HepG2 (cell line): ENCODE measurements around the gene CAMK2G. TPM values are rescaled to one million over a fixed set of nuclear protein-coding genes. Genes with fewer than 3 reads are reported as not detected.

Experiments
- ATAC-seq: fragments of 200-7000 bp; cut with Tn5 transposase; 3 replicates; pipeline ENCODE4 v1.9.1; 2020; ENCODE audit warnings: mild to moderate bottlenecking, moderate library complexity
- Bru-seq: library from RNA; stranded (reverse); fragments of 400-500 nt; gene quantifications from one replicate; lab custom pipeline; 2021; lab: Mats Ljungman, UMichigan
- BruChase-seq, 2 experiments: library from RNA; stranded (reverse); fragments of 400-500 nt; gene quantifications; one replicate each; lab custom pipeline; 2021; lab: Mats Ljungman, UMichigan
- BruUV-seq: library from RNA; stranded (reverse); fragments of 400-500 nt; replicated peaks from 2 replicates; lab custom pipeline; 2021; lab: Mats Ljungman, UMichigan
- CTCF ChIA-PET: fragments of 300-600 bp; formaldehyde crosslinking; extraction: SDS; loops from one replicate; lab custom pipeline; 2021; ENCODE audit warnings: low total read pairs, inconsistent platforms, low intra/inter-chr PET ratio; lab: Yijun Ruan, JAX
- POLR2A ChIA-PET: fragments of 350-600 bp; sonication (Branson Sonifier 250); formaldehyde crosslinking; loops from one replicate; lab custom pipeline; 2020; ENCODE audit warnings: antibody characterized with exemption, inconsistent platforms; lab: Yijun Ruan, JAX
- DNase-seq: peaks from one replicate; pipeline ENCODE4 v3.0.0-alpha.2; 2015; ENCODE audit warnings: low spot score
- FAIRE-seq: peaks from 3 replicates; lab custom pipeline; 2011; peaks lifted over from hg19 to GRCh38; lab: Jason Lieb, UNC
- H2AFZ ChIP-seq: one replicate; pipeline ENCODE4 v1.6.1; 2011; ENCODE audit warnings: low read length, inconsistent platforms
- H3K27ac ChIP-seq: fragments of 300-600 bp; 3 replicates; pipeline ENCODE4 v1.8.0; 2011; ENCODE audit warnings: mixed run types, mild to moderate bottlenecking, mixed read lengths, low read length, inconsistent platforms; ENCODE audit not compliant: insufficient read depth; ENCODE audit errors: extremely low read length
- H3K27me3 ChIP-seq, 2 experiments: fragments of 200-600 bp in 1 of 2; 2 replicates in 1 of 2; 3 replicates in 1 of 2; pipeline versions ENCODE4 v1.6.0 to v1.8.0; 2011; ENCODE audit warnings: low read length in 2 of 2, mild to moderate bottlenecking in 2 of 2, moderate library complexity in 2 of 2, inconsistent platforms in 1 of 2; ENCODE audit not compliant: insufficient read depth in 2 of 2, control insufficient read depth in 1 of 2
- H3K36me3 ChIP-seq, 2 experiments: fragments of 200-600 bp in 1 of 2; replicated peaks in 1 of 2; 2 replicates in 1 of 2; 3 replicates in 1 of 2; pipeline versions ENCODE4 v1.5.1 to v1.8.0; 2011; ENCODE audit warnings: low read length in 2 of 2, inconsistent platforms in 1 of 2; ENCODE audit not compliant: insufficient read depth in 2 of 2, control insufficient read depth in 1 of 2
- H3K4me1 ChIP-seq: 2 replicates; pipeline ENCODE4 v1.5.1; 2012; ENCODE audit warnings: low read length, inconsistent platforms; ENCODE audit not compliant: insufficient read depth
- H3K4me2 ChIP-seq: 2 replicates; pipeline ENCODE4 v1.6.0; 2011; ENCODE audit warnings: low read depth, low read length, inconsistent platforms
- H3K4me3 ChIP-seq, 3 experiments: fragments of 200-600 bp in 1 of 3; sonication (generic), shearing (Covaris generic) in 1 of 3; replicated peaks in 1 of 3; 2 replicates each; pipeline ENCODE4 v1.5.1; 2011 to 2016; ENCODE audit warnings: low read length in 3 of 3, inconsistent platforms in 2 of 3, low read depth in 2 of 3, mild to moderate bottlenecking in 2 of 3, control low read depth in 1 of 3, mixed read lengths in 1 of 3; ENCODE audit not compliant: insufficient read depth in 1 of 3
- H3K79me2 ChIP-seq: one replicate; pipeline ENCODE4 v1.6.1; 2011; ENCODE audit warnings: low read length, inconsistent platforms; ENCODE audit not compliant: insufficient read depth
- H3K9ac ChIP-seq: 2 replicates; pipeline ENCODE4 v1.6.0; 2011; ENCODE audit warnings: mild to moderate bottlenecking, low read depth, low read length, inconsistent platforms; ENCODE audit not compliant: insufficient read depth
- H3K9me3 ChIP-seq: 2 replicates; pipeline ENCODE4 v1.5.1; 2012; ENCODE audit warnings: mild to moderate bottlenecking, low read length
- H4K20me1 ChIP-seq: 2 replicates; pipeline ENCODE4 v1.6.0; 2011; ENCODE audit warnings: inconsistent platforms, mild to moderate bottlenecking, low read length, moderate library complexity; ENCODE audit not compliant: insufficient read depth
- CREB1 ChIP-seq, 2 experiments: fragments of 450-650 bp in 1 of 2; IDR thresholded peaks; 2 replicates each; pipeline ENCODE4 v1.6.1; 2016 to 2017; ENCODE audit warnings: control low read depth in 1 of 2, mild to moderate bottlenecking in 1 of 2, missing compliant biosample characterization in 1 of 2, missing genetic modification characterization in 1 of 2
- HNF4A ChIP-seq: sonication (generic); formaldehyde crosslinking; IDR thresholded peaks from 2 replicates; pipeline ENCODE4 v1.4.0; 2020; ENCODE audit warnings: missing genetic modification reagents
- MED13 ChIP-seq: sonication (generic); formaldehyde crosslinking; IDR thresholded peaks from 2 replicates; pipeline ENCODE4 v1.5.0; 2020; ENCODE audit warnings: missing genetic modification reagents
- MIXL1 ChIP-seq: IDR thresholded peaks from 2 replicates; pipeline ENCODE4 v1.6.1; 2016
- REPIN1 ChIP-seq: sonication (generic); formaldehyde crosslinking; IDR thresholded peaks from 2 replicates; pipeline ENCODE4 v1.8.0; 2022; ENCODE audit warnings: missing genetic modification reagents, low read depth, mild to moderate bottlenecking, borderline replicate concordance
- SMYD3 ChIP-seq: sonication (generic); formaldehyde crosslinking; IDR thresholded peaks from 2 replicates; pipeline ENCODE4 v1.8.1; 2023; ENCODE audit warnings: mild to moderate bottlenecking, missing genetic modification reagents
- XRCC5 ChIP-seq: fragments of 200-400 bp; formaldehyde crosslinking; optimal IDR thresholded peaks from 2 replicates; pipeline ENCODE3; 2017; ENCODE audit warnings: mild to moderate bottlenecking, low read length
- ZFX ChIP-seq: sonication (generic); formaldehyde crosslinking; IDR thresholded peaks from 2 replicates; pipeline ENCODE4 v1.4.0; 2020; ENCODE audit warnings: mild to moderate bottlenecking, low read depth, missing genetic modification reagents, moderate library complexity
- ZNF317 ChIP-seq: sonication (generic); formaldehyde crosslinking; IDR thresholded peaks from 2 replicates; pipeline ENCODE4 v1.5.0; 2020; ENCODE audit warnings: mild to moderate bottlenecking, missing genetic modification reagents
- WGBS: methylation state at CpG from one replicate; pipeline ENCODE4 v1.1.6; 2017; ENCODE audit warnings: low lambda C conversion rate; 5-methylcytosine and 5-hydroxymethylcytosine counted together
- in situ Hi-C: cut with HindIII; loops from 2 replicates; pipeline ENCODE4 v1.10.0; 2017; ENCODE audit warnings: low pct_unique_long_range_greater_than_20kb; ENCODE audit not compliant: extremely low pct_ligation_motif_present
- intact Hi-C: fragments of 100-400 bp; cut with micrococcal nuclease; formaldehyde crosslinking; loops from one replicate; pipeline ENCODE4 v1.10.0; 2022; ENCODE audit not compliant: unreplicated experiment
- long read RNA-seq, 2 experiments: library from RNA in 1 of 2; library from polyadenylated mRNA in 1 of 2; stranded (forward) in 1 of 2; unstranded in 1 of 2; transcript quantifications; one replicate each; pipeline ENCODE4 v2.0.0, GENCODE V29; 2019 to 2022
- polyA minus RNA-seq, 3 experiments: library from RNA; depleted of rRNA, polyadenylated mRNA; stranded (reverse); fragments of >200 nt; gene quantifications; 2 replicates each; pipeline ENCODE4 v1.2.3, GENCODE V29; 2011; ENCODE audit warnings: low replicate concordance in 1 of 3
- polyA plus RNA-seq, 8 experiments: library from polyadenylated mRNA; depleted of rRNA in 3 of 8; stranded (reverse) in 7 of 8; unstranded in 1 of 8; fragments of >200 nt; fragmentation: Illumina TruSeq in 4 of 8; extraction: Trizol in 4 of 8; gene quantifications; 2 replicates each; pipeline versions ENCODE4 v1.2.1 to v1.2.3, GENCODE V29; 2011 to 2016; ENCODE audit warnings: low read depth in 4 of 8, missing spikeins in 1 of 8, mixed read lengths in 1 of 8; ENCODE audit not compliant: insufficient read depth in 1 of 8
- total RNA-seq, 5 experiments: library from RNA; depleted of rRNA; stranded (reverse); fragments of >200 nt; fragmentation: Illumina TruSeq; extraction: Trizol; gene quantifications; 2 replicates each; pipeline ENCODE4 v1.2.3, GENCODE V29; 2016; ENCODE audit warnings: low read depth in 1 of 5
- TF ChIP-seq, protein P1 (sequence below): IDR thresholded peaks from 2 replicates; pipeline ENCODE4 v1.6.1; 2012; ENCODE audit warnings: inconsistent platforms
- TF ChIP-seq, protein P2 (sequence below): IDR thresholded peaks from 2 replicates; pipeline ENCODE4 v1.6.1; 2016; ENCODE audit warnings: mild to moderate bottlenecking
- TF ChIP-seq, protein P3 (sequence below): sonication (generic); formaldehyde crosslinking; IDR thresholded peaks from 2 replicates; pipeline ENCODE4 v1.4.0; 2020; ENCODE audit warnings: mild to moderate bottlenecking, missing genetic modification reagents

The CAMK2G gene
- 13.0 and 15.9 TPM in 2 replicates for total RNA-seq (2016; rRNA removed; fragmentation: Illumina TruSeq; extraction: Trizol)
- total RNA-seq (2016; cell fraction: cytosol; rRNA removed; fragmentation: Illumina TruSeq; extraction: Trizol; ENCODE audit: low read depth): 4.7 and 5.8 TPM in 2 replicates
- 10.6 and 15.6 TPM in 2 replicates for total RNA-seq (2016; cell fraction: insoluble cytoplasmic fraction; rRNA removed; fragmentation: Illumina TruSeq; extraction: Trizol)
- total RNA-seq (2016; cell fraction: membrane; rRNA removed; fragmentation: Illumina TruSeq; extraction: Trizol): 10.3 and 11.5 TPM in 2 replicates
- 16.8 and 19.6 TPM in 2 replicates for total RNA-seq (2016; cell fraction: nucleus; rRNA removed; fragmentation: Illumina TruSeq; extraction: Trizol)
- 18.8 and 19.3 TPM in 2 replicates for polyA plus RNA-seq (2011; rRNA removed)
- 15.0 and 15.2 TPM in 2 replicates for polyA plus RNA-seq (2011; cell fraction: cytosol; rRNA removed)
- polyA plus RNA-seq (2011; cell fraction: nucleus; rRNA removed): 53.3 and 57.3 TPM in 2 replicates
- 10.4 and 10.5 TPM in 2 replicates for polyA plus RNA-seq (2012)
- polyA plus RNA-seq (2016; cell fraction: cytosol; fragmentation: Illumina TruSeq; extraction: Trizol; ENCODE audit: low read depth): 4.0 TPM in 2 replicates
- polyA plus RNA-seq (2016; cell fraction: insoluble cytoplasmic fraction; fragmentation: Illumina TruSeq; extraction: Trizol; ENCODE audit: low read depth): 9.8 and 10.5 TPM in 2 replicates
- polyA plus RNA-seq (2016; cell fraction: membrane; fragmentation: Illumina TruSeq; extraction: Trizol; ENCODE audit: low read depth): 5.7 and 6.7 TPM in 2 replicates
- polyA plus RNA-seq (2016; cell fraction: nucleus; fragmentation: Illumina TruSeq; extraction: Trizol; ENCODE audit: insufficient read depth, low read depth): 46.0 and 46.5 TPM in 2 replicates
- 17.4 and 41.1 TPM in 2 replicates for polyA minus RNA-seq (2011; rRNA and poly(A)+ RNA removed; ENCODE audit: low replicate concordance)
- 7.7 and 8.2 TPM in 2 replicates for polyA minus RNA-seq (2011; cell fraction: cytosol; rRNA and poly(A)+ RNA removed)
- 17.5 and 19.6 TPM in 2 replicates for polyA minus RNA-seq (2011; cell fraction: nucleus; rRNA and poly(A)+ RNA removed)
- percentile 65 among the genes with signal in this experiment for Bru-seq, nascent RNA
- percentile 70 among the genes with signal in this experiment for BruChase-seq, experiment 1, labeled RNA remaining after a 6-hour chase
- percentile 69 among the genes with signal in this experiment for BruChase-seq, experiment 2, labeled RNA remaining after a 2-hour chase
- long read RNA-seq, experiment 1, partial matches to known transcripts: 1 of 27 reads
- long read RNA-seq, experiment 1, other reads (novel, unspliced or antisense): 21 of 27 reads
- long read RNA-seq, experiment 2, partial matches to known transcripts: 1 of 19 reads
- long read RNA-seq, experiment 2, other reads (novel, unspliced or antisense): 18 of 19 reads

DNA sequence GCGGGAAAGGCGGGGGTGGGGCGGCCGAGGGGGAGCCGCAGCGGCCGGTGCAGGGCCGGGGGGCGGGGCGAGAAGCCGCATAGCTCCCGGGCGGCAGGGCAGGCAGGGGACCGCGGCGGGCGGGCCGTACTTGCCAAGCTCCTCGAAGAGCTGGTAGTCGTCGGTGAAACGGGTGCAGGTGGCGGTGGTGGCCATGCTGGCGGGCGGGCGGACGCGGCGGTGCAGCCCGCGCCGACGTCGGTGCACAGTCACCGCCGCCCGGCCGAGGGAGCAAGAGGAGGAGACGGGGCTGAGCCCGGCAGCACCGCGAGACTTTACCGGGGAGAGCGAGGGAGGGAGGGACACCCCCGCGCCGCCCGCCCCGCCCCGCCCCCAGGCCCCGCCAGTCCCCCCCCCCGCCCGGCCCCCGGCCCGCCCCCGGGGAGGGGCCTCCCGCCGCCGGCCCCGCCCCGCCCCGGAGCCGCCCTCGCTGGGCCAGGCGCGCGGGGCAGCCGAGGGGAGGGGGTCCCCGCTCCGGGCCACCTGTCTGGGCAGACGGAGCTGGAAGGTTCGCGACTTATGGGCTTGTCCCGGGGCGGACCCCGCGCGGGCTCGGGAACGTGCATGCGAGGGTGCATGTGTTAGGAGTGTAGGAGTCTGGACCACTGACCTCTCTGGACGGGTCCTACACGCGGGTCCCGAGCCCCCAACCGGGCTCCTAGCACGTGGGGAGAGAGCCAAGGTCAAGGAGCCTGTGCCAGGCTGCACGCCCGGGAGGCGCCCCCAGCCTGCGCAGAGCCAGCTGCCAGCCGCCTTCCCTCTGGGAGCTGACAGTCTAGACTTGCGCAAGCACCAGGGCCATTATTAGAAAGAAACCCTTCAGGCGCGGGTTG lies at the start of gene CAMK2G:
TSS of gene CAMK2G (minus strand) at position 289 of the 872 bp plus-strand sequence. CDS start at position 195, 94 bp downstream.
- peaks cover 13% of the 10 kb centered on the region; the same call in 1 of the 2 replicates for H4K20me1 ChIP-seq
- 6% methylated on average over 5 of the region's 95 CpGs for WGBS
- H2AFZ ChIP-seq: peak within 1 kb of the TSS; percentile 34
- DNase-seq (peak; percentile 71), ATAC-seq (peak; percentile 82), FAIRE-seq (no peak)
- peak within 1 kb of the TSS; percentile 91 for H3K4me2 ChIP-seq
- no TSS peak for BruUV-seq
- peaks cover 51% of the 10 kb centered on the region for H3K4me1 ChIP-seq
- peaks cover 16% of the 10 kb centered on the region for H3K79me2 ChIP-seq
- in situ Hi-C loops (no loop called here), intact Hi-C loops (loop anchor here (5.0 kb wide), 1 partner anchor 102 kb away; a partner anchor contains a TSS)
- peak within 1 kb of the TSS; percentile 65 for H3K9ac ChIP-seq
- peak within 1 kb of the TSS; percentile 51 for H3K27ac ChIP-seq
- peaks cover 0 to 13% of the 10 kb centered on the region in 2 experiments; a peak in 1 of 5 replicates for H3K36me3 ChIP-seq
- no peaks in the 10 kb centered on the region; a peak in 2 of 5 replicates for H3K27me3 ChIP-seq
- POLR2A ChIA-PET: interaction anchor here (0.9 to 3.2 kb wide), 4 partner anchors 11 to 56 kb away, joined by 3 to 23 read pairs (median 5); no protein-coding TSS in a partner anchor
- CTCF ChIA-PET: no interaction called here
- peak within 1 kb of the TSS; percentile 61 to 80 (median 80) for H3K4me3 ChIP-seq
- H3K9me3 ChIP-seq: no peaks in the 10 kb centered on the region
- TF ChIP-seq SMYD3 (CRISPR knock-in tag) (no peak), MIXL1 (0 out of 2 replicates have a peak, but pooled peaks have one; percentile 8), ZFX (CRISPR knock-in tag) (peak; percentile 59; the same call in 1 of the 2 replicates), CREB1 (IDR thresholded peaks at IDR 0.05) (no peak), CREB1 (CRISPR knock-in tag; IDR thresholded peaks at IDR 0.05) (no peak), MED13 (CRISPR knock-in tag) (no peak), XRCC5 (peak; percentile 59), ZNF317 (no peak), HNF4A (CRISPR knock-in tag) (0 out of 2 replicates have a peak, but pooled peaks have one; percentile 3), REPIN1 (CRISPR knock-in tag) (no peak)
- TF ChIP-seq, protein P1, sequence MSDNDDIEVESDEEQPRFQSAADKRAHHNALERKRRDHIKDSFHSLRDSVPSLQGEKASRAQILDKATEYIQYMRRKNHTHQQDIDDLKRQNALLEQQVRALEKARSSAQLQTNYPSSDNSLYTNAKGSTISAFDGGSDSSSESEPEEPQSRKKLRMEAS: peak; percentile 76
- TF ChIP-seq, protein P2, sequence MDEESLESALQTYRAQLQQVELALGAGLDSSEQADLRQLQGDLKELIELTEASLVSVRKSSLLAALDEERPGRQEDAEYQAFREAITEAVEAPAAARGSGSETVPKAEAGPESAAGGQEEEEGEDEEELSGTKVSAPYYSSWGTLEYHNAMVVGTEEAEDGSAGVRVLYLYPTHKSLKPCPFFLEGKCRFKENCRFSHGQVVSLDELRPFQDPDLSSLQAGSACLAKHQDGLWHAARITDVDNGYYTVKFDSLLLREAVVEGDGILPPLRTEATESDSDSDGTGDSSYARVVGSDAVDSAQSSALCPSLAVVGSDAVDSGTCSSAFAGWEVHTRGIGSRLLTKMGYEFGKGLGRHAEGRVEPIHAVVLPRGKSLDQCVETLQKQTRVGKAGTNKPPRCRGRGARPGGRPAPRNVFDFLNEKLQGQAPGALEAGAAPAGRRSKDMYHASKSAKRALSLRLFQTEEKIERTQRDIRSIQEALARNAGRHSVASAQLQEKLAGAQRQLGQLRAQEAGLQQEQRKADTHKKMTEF (CRISPR knock-in tag): peak; percentile 31; the same call in 1 of the 2 replicates
- TF ChIP-seq, protein P3, sequence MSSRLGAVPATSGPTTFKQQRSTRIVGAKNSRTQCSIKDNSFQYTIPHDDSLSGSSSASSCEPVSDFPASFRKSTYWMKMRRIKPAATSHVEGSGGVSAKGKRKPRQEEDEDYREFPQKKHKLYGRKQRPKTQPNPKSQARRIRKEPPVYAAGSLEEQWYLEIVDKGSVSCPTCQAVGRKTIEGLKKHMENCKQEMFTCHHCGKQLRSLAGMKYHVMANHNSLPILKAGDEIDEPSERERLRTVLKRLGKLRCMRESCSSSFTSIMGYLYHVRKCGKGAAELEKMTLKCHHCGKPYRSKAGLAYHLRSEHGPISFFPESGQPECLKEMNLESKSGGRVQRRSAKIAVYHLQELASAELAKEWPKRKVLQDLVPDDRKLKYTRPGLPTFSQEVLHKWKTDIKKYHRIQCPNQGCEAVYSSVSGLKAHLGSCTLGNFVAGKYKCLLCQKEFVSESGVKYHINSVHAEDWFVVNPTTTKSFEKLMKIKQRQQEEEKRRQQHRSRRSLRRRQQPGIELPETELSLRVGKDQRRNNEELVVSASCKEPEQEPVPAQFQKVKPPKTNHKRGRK (CRISPR knock-in tag): no peak
